Heart left ventricle (tissue), 13 donors: Measurements from ENCODE around the gene ZEB2.

Source experiments
- POLR2A ChIP-seq, 2 donors: fragments of 450-650 bp; IDR thresholded peaks; one replicate each; pipeline ENCODE4 v1.6.1; 2017; ENCODE audit warnings: antibody characterized with exemption in 2 of 2, mild to moderate bottlenecking in 2 of 2, moderate library complexity in 2 of 2
- TF ChIP-seq, protein P1 (sequence below), 12 donors: fragments of 200-600 bp; sonication (generic) in 4 of 12; IDR thresholded peaks; one replicate each; pipeline versions ENCODE4 v1.5.0 to v1.8.0; 2018 to 2022; ENCODE audit warnings: antibody characterized with exemption in 12 of 12, mild to moderate bottlenecking in 5 of 12
- donor health status: ischemic (EF 13 %, LVEDD 7.1; RV severe dilation, severe dysfunction).
- donor health status: DM: no; HTN: yes; CAD: no.
- donor health status: DM: no; HTN: no; CAD: no.
- donor health status: ischemic (EF 25% LVEDD 6.9; RV normal size, moderate dysfunction).
- donor health status: ischemic (EF 25% LVEDD 5.7; RV mildly dilated, moderate dysfunction).
- donor health status: ischemic (EF 35%, LVEDD 5.7; RV mildly dilated, moderate dysfunction).
- donor health status: nonischemic (EF 11% LVEDD 7.7; RV severe dilation, severe dysfunction).
- donor health status: DM: yes; HTN: yes; CAD: no.
- donor health status: PGD.
- donor health status: ischemic (EF 29% LVEDD 5.4; RV normal size, mild dysfunction).
- donor health status: nonischemic (EF 23%, LVEDD 6.1; RV moderate dilation, normal function).

DNA sequence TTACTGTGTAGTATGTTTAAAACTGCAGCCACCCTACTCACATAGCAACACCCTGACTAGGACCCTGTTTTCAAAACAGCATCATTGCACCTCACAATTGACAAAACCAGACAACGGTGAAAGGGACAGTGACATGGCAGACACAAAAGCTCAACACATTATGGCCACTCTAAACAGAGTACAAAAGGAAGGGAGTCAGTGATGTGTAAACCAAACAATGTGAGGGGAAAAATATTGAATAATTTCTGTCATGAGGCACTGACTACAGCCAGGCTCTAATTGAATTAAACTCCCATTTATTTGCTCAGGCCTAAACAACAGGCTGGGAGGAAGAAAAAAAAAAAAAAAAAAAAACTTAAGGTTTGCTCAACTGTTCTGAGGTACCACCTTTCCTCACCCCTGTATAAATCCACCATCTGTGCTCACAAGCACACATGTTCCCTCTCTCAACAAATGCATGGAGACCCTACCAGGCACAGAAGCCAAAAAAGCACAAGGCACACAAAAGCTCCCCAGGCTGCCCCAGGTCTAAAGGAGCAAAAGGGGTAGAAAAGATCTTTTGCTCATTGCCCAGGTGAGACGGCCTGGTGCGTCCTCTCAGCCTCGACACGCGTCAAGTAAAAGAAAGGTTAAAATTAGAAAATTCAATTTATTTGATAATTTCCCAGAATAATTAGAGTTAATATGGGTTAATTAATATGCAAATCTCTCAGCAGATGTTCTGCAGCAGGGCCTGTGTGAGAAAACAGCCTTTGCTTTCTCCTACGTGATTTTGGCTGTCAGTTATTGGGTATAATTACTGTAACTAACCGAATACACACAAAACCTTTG is 80.9 kb downstream of the ZEB2 start:
- TF ChIP-seq POLR2A (IDR thresholded peaks at IDR 0.05) = no peak
- TF ChIP-seq, protein P1, sequence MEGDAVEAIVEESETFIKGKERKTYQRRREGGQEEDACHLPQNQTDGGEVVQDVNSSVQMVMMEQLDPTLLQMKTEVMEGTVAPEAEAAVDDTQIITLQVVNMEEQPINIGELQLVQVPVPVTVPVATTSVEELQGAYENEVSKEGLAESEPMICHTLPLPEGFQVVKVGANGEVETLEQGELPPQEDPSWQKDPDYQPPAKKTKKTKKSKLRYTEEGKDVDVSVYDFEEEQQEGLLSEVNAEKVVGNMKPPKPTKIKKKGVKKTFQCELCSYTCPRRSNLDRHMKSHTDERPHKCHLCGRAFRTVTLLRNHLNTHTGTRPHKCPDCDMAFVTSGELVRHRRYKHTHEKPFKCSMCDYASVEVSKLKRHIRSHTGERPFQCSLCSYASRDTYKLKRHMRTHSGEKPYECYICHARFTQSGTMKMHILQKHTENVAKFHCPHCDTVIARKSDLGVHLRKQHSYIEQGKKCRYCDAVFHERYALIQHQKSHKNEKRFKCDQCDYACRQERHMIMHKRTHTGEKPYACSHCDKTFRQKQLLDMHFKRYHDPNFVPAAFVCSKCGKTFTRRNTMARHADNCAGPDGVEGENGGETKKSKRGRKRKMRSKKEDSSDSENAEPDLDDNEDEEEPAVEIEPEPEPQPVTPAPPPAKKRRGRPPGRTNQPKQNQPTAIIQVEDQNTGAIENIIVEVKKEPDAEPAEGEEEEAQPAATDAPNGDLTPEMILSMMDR (IDR thresholded peaks at IDR 0.05) = no peak
